ENCODE results near the gene BEGAIN. TPM values are rescaled to one million over a fixed set of nuclear protein-coding genes. Genes with fewer than 3 reads are reported as not detected.

Gene BEGAIN
- total and polyA plus RNA-seq, 9 of the 15 experiments (the other 6 are each of a cell fraction or from before 2014, with no cell fraction given) = 0.07 to 0.68 (median 0.55) TPM; not detected in 3

- Histone ChIP-seq H4K20me1 (replicated peaks; ENCODE audit: control insufficient read depth, insufficient read depth, low read length) (no peaks in the 10 kb centered on the region), H3K4me3 (no peak overlapping the region), H3K4me1 (replicated peaks in 1 of 2; ENCODE audit: control insufficient read depth in 2 of 2, insufficient read depth in 2 of 2, low read length in 2 of 2) (peaks cover 9 to 21% of the 10 kb centered on the region in 2 experiments; a peak in 3 of 5 replicates), H3K27me3 (ENCODE audit: control insufficient read depth in 2 of 2, insufficient read depth in 2 of 2, low read length in 2 of 2) (peaks cover 0 to 27% of the 10 kb centered on the region in 2 experiments; a peak in 2 of 5 replicates), H3K4me2 (ENCODE audit: insufficient read depth, low read length) (no peak overlapping the region), H2AFZ (ENCODE audit: low read depth, low read length) (no peak overlapping the region), H3K9ac (ENCODE audit: insufficient read depth in 1 of 2, low read depth in 2 of 2, low read length in 2 of 2) (no peak overlapping the region), H3K79me2 (ENCODE audit: control insufficient read depth, insufficient read depth, low read length) (no peaks in the 10 kb centered on the region), H3K9me3 (replicated peaks; ENCODE audit: control insufficient read depth, insufficient read depth, low read depth, low read length) (no peaks in the 10 kb centered on the region), H3K36me3 (ENCODE audit: control insufficient read depth, insufficient read depth, low read length) (no peaks in the 10 kb centered on the region), H3K27ac (ENCODE audit: extremely low read depth, low read depth, low read length) (no peak overlapping the region), H3K9me1 (ENCODE audit: control insufficient read depth, insufficient read depth, low read length) (no peaks in the 10 kb centered on the region)
- WGBS (ENCODE audit: insufficient coverage, low coverage, missing lambda C conversion rate) = 33% methylated on average over 16 of the region's 19 CpGs
- no TSS peak for BruUV-seq (replicated peaks)
- FAIRE-seq = no peak
- no peak for DNase-seq (ENCODE audit: extremely low read depth in 1 of 4, low spot score in 3 of 4)
- no peak for ATAC-seq
- intact Hi-C loops (cut with micrococcal nuclease) (no loop called here), in situ Hi-C loops (cut with MboI) (no loop called here)
- POLR2A ChIA-PET = no interaction called here
- CTCF ChIA-PET (ENCODE audit: low intra/inter-chr PET ratio) = interaction anchor here (0.5 kb wide), 1 partner anchor 609 kb away, joined by 7 read pairs; no protein-coding TSS in a partner anchor
- TF ChIP-seq ZNF780A (CRISPR knock-in tag; IDR thresholded peaks at IDR 0.05) = no peak
- peak; percentile 70; the same call in 1 of the 2 replicates for TF ChIP-seq ZNF24 (IDR thresholded peaks at IDR 0.05)
Observed at GRCh38 chr14:100608586-100609330, 21.5 kb upstream of the BEGAIN start.

- WGBS (ENCODE audit: insufficient coverage, low coverage, missing lambda C conversion rate) = 33% methylated on average over 3 of the region's 3 CpGs
- DNase-seq (ENCODE audit: extremely low read depth in 1 of 4, low spot score in 3 of 4) = no peak
- Histone ChIP-seq H3K9ac (ENCODE audit: insufficient read depth in 1 of 2, low read depth in 2 of 2, low read length in 2 of 2) (no peak overlapping the region), H3K27me3 (ENCODE audit: control insufficient read depth in 2 of 2, insufficient read depth in 2 of 2, low read length in 2 of 2) (peaks cover 0 to 34% of the 10 kb centered on the region in 2 experiments; a peak in 2 of 5 replicates), H3K4me2 (ENCODE audit: insufficient read depth, low read length) (no peak overlapping the region), H3K36me3 (ENCODE audit: control insufficient read depth, insufficient read depth, low read length) (no peaks in the 10 kb centered on the region), H3K79me2 (ENCODE audit: control insufficient read depth, insufficient read depth, low read length) (no peaks in the 10 kb centered on the region), H3K27ac (ENCODE audit: extremely low read depth, low read depth, low read length) (no peak overlapping the region), H3K4me1 (replicated peaks in 1 of 2; ENCODE audit: control insufficient read depth in 2 of 2, insufficient read depth in 2 of 2, low read length in 2 of 2) (peaks cover 9 to 20% of the 10 kb centered on the region in 2 experiments; a peak in 3 of 5 replicates), H3K9me1 (ENCODE audit: control insufficient read depth, insufficient read depth, low read length) (no peaks in the 10 kb centered on the region), H3K9me3 (replicated peaks; ENCODE audit: control insufficient read depth, insufficient read depth, low read depth, low read length) (no peaks in the 10 kb centered on the region), H3K4me3 (no peak overlapping the region), H4K20me1 (replicated peaks; ENCODE audit: control insufficient read depth, insufficient read depth, low read length) (no peaks in the 10 kb centered on the region), H2AFZ (ENCODE audit: low read depth, low read length) (no peak overlapping the region)
- intact Hi-C loops (cut with micrococcal nuclease) = no loop called here
- POLR2A ChIA-PET = interaction anchor here (1.5 kb wide), 1 partner anchor 26 kb away, joined by 5 read pairs; no protein-coding TSS in a partner anchor
- BruUV-seq (replicated peaks) = no TSS peak
- CTCF ChIA-PET (ENCODE audit: low intra/inter-chr PET ratio) = interaction anchor here (0.5 kb wide), 1 partner anchor 610 kb away, joined by 7 read pairs; no protein-coding TSS in a partner anchor
- no peak for ATAC-seq
- no peak for FAIRE-seq
- in situ Hi-C loops (cut with MboI) = no loop called here
- TF ChIP-seq HIVEP1 (CRISPR knock-in tag; IDR thresholded peaks at IDR 0.05) = no peak
- TF ChIP-seq, protein P1, sequence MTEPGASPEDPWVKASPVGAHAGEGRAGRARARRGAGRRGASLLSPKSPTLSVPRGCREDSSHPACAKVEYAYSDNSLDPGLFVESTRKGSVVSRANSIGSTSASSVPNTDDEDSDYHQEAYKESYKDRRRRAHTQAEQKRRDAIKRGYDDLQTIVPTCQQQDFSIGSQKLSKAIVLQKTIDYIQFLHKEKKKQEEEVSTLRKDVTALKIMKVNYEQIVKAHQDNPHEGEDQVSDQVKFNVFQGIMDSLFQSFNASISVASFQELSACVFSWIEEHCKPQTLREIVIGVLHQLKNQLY (CRISPR knock-in tag; conservative IDR thresholded peaks at IDR 0.05) = no peak
- no peak for TF ChIP-seq RFX5 (IDR thresholded peaks at IDR 0.05; ENCODE audit: low read depth, low read length)
- peak; percentile 67 for TF ChIP-seq RBM25 (IDR thresholded peaks at IDR 0.05; ENCODE audit: low read depth, low read length, severe bottlenecking)
- TF ChIP-seq KHSRP (IDR thresholded peaks at IDR 0.05) = no peak
- no peak for TF ChIP-seq CAMTA2 (CRISPR knock-in tag; conservative IDR thresholded peaks at IDR 0.05)
- TF ChIP-seq, protein P2, sequence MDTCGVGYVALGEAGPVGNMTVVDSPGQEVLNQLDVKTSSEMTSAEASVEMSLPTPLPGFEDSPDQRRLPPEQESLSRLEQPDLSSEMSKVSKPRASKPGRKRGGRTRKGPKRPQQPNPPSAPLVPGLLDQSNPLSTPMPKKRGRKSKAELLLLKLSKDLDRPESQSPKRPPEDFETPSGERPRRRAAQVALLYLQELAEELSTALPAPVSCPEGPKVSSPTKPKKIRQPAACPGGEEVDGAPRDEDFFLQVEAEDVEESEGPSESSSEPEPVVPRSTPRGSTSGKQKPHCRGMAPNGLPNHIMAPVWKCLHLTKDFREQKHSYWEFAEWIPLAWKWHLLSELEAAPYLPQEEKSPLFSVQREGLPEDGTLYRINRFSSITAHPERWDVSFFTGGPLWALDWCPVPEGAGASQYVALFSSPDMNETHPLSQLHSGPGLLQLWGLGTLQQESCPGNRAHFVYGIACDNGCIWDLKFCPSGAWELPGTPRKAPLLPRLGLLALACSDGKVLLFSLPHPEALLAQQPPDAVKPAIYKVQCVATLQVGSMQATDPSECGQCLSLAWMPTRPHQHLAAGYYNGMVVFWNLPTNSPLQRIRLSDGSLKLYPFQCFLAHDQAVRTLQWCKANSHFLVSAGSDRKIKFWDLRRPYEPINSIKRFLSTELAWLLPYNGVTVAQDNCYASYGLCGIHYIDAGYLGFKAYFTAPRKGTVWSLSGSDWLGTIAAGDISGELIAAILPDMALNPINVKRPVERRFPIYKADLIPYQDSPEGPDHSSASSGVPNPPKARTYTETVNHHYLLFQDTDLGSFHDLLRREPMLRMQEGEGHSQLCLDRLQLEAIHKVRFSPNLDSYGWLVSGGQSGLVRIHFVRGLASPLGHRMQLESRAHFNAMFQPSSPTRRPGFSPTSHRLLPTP (IDR thresholded peaks at IDR 0.05; ENCODE audit: borderline replicate concordance, extremely low read depth, insufficient read length) = no peak
- TF ChIP-seq NCOA4 (IDR thresholded peaks at IDR 0.05; ENCODE audit: partially characterized antibody) = no peak
- peak in 1 of 2 experiments; percentile 22; a peak in 1 of 4 replicates for TF ChIP-seq KDM1A (IDR thresholded peaks at IDR 0.05)
Observed at GRCh38 chr14:100608064-100608463, 20.8 kb upstream of the BEGAIN start.

Measured in K562 (cell line).